NOMO-1 (cell line): ENCODE measurements around the gene MCM5.

Experiments used
- DNase-seq, 2 experiments: peaks; one replicate each; lab custom pipeline; 2025; ENCODE audit not compliant: unreplicated experiment in 2 of 2; lab: John Stamatoyannopoulos, UW

MCM5 gene

DNA sequence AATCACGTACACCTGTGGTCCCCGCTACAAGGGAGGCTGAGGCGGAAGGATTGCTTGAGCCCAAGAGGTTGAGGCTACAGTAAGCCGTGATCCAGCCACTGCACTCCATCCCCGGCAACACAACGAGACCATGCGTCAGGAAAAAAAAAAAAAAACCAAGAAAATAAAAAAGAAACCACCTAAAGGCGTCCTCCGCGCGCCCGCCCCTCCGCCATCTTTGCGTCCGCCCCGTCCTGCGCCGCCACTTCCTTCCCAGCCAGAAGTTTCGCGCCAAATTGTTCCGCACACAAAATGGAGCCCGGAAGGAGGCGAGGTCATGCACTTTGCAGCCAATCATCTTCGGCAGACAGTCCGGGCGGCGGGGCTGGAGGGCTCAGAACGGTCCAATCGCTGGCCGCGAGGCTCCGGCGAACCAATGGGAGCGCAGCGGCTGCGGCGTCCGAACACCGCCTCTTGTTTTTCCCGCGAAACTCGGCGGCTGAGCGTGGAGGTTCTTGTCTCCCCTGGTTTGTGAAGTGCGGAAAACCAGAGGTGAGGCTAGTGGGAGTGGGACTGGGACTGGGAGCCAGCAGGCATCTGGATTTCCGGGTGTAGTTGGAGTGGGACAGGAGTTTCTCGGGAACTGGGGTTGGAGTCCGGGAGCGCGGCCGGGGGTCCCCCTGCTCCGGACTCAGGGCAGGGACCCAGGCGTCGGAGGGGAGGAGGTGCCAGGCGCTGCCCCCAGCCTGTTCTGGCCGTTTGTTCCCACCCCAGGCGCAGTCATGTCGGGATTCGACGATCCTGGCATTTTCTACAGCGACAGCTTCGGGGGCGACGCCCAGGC is at the start of gene MCM5:
TSS of gene MCM5 (plus strand) at position 463 of the 823 bp plus-strand sequence. CDS start at position 762, 299 bp downstream.
- DNase-seq, result peak; percentile 97 to 98

DNA sequence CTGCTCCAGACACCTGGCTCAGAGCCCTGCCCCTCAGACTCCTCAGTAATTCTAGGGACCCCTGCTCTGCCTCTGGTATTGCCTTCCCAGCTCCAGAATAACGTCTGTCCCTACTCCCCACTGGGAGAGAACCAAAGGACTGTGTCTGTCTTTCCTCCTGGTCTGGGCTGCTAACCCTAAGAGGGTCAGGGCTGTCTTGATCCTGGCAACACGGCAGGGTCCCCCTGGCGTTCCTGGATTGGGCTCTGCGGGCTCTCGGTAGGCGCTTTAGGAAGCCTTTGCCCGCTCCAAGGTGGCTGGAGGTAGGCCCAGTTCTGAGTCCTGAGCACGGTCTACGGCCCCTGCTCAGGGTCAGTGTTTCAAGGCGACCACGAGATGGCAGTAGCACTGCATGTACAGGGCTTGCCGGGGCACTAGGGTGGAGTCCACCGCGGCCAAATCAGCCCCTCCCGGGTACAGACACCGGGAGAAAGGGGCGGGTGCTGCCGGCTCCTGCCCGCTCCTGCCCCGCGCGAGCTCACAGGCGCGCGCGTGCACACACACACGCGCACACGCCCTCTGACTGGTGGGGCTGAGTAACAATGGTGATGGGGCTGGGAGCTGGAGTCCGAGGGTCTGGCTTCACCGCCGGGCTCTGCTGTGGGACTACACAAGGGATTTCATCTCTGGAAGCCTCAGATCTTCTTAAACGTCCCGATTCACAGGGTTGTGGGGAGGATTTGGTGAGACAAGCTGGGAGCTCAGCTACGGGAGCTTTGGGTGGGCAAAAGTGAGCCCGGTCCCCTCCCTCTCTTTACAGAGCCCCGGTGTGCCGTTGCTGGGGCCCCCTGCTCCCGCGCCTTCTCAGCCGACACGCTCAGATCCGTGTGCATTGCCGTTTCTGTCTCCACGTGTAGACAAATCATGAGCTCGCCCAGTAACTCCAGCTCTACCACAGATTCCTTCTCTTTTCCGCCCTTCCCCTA is 49.1 kb upstream of the MCM5 start:
- peak; percentile 69 to 93 for DNase-seq

DNA sequence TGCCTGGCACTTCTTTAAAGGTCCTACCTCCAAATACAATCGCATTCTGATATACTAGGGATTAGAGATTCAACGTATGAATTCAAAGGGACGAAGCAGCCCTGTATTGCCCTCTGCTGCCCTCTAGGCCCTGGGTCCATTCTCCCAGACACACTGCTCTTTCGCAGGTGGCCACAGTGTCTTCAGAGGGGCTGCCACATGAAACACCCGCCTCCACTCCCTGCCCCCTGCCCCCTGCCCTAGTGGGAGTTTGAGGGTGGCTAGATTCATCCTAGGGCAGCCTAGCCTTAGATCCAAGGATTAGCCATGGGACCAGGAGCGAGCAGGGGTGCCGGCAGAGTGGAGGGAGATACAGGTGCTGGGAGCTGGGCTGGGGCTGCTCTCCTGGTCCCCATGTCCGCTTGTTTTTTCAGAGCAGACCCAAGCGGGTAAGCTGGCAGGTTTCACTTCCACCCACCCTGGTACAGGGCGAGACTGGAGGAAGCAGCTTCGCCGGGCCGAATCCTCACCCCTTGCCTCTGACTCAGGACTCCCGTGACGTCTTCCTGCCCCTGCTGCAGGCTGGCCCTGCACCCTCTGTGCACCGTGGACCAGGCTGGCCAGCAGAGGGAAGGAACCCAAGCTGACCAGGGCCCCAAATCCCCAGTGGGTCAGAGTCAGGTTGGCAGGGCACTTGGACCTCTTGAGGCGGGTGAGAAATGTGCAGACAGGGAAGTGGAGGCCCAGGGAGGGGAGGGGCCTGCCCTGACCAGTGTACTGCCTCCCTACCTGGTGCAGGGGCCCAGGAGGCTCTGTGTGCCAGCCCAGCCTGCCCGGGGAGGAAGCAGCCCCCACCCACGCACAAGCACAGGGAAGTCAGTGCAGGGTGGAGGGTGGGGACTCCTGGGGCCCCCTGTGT is 47.5 kb upstream of the MCM5 start:
- DNase-seq, result peak; percentile 85 to 89

DNA sequence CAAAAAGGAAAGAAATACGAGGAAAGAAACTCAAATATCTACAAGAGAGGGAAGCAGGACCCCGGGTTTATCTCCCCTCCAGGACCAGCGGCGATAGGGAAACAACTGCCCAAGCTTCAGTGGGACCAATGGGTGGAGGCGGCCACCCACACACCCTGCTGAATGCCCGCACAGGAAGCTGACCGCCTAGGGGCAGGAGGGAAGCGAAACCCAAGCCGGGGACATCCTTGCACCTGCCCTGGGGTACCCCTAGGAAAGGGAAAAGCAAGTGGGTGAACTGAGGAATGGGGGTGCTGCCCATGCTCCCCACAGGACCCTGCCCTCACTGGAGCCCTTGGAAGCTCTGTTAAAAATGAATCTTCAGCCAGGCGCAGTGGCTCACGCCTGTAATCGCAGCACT is 46.6 kb upstream of the MCM5 start:
- peak in 1 of 2 experiments; percentile 41 for DNase-seq

DNA sequence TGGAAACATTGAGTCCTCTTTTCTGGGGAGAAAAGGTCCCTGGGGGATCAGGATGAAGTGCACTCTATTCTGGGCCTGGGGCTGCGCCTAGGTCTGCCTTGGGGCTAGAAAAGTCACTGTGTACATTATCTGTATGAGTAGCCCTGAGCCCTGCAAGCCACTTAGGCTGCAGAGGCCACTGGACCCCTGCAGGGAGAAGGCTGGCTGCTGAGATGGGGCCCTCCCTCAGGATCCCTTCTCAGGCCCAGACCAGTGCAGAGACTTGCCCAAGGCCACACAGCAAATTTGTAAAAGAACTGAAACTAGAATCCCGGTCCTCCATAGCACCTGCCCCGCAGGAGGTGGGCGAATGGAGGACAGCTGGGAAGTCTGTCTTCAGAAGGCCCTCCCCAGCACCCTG is 45.9 kb upstream of the MCM5 start:
- no peak for DNase-seq

DNA sequence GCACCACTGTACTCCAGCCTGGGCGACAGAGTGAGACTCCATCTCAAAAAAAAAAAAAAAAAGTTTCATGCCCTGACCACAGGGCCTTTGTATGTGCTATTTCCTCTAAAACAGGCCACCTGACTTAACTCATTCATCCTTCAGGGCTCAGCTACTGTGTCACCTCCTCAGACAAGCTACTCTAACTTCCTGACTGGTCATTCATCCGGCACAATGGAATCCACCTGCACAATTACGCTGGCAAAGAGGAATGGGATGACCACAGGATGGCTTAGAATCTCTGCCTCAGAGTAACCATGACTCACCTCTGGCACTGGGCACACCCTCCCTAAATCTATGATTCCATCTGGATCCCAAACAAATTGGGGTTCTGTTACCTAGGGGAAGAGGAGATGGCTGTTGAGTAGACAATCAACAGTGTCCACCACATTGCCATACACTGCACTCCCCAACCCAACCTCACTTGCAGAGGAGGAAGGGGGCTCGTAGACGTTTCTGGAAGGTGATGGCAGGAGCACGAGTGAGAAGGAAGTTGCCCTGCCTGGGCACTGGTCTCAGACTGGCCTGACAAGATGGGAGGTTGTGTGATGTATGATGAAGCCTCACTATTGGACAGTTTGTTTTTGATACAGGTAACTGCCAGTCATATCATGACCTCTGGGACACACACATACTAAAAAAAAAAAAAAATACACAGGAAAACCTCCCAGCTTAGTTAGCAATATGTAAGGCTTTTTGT is 41.9 kb upstream of the MCM5 start:
- DNase-seq, result no peak

DNA sequence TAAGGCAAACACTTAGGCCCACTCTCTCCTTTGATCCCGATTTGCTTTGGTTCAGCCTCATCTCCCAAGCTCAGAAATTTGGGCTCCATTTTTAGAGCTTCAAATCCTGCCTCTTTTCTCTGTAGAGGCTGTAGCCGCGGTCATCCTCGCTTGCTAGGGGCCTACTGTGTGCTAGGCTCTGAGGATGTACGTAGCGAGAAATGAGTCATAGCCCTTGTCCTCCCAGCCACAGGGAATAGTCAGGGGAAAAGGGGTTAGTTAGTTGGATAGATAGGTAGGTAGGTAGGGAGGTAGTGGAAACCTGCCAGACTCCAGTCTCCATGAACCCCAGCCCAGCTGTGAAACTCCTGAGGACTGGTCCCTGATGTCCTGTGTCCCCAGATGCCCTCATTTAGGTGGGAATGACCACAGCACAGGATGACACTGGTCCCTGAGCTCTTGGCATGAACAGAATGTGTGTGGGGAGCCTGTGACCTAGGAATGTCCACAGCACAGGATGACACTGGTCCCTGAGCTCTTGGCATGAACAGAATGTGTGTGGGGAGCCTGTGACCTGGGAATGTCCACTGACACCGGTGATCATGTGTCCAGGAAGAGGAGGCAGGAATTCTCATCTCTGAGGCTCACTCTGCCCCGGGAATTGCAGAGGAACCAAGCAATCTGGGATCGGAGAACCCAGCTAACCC is 40.4 kb upstream of the MCM5 start:
- DNase-seq, result no peak

DNA sequence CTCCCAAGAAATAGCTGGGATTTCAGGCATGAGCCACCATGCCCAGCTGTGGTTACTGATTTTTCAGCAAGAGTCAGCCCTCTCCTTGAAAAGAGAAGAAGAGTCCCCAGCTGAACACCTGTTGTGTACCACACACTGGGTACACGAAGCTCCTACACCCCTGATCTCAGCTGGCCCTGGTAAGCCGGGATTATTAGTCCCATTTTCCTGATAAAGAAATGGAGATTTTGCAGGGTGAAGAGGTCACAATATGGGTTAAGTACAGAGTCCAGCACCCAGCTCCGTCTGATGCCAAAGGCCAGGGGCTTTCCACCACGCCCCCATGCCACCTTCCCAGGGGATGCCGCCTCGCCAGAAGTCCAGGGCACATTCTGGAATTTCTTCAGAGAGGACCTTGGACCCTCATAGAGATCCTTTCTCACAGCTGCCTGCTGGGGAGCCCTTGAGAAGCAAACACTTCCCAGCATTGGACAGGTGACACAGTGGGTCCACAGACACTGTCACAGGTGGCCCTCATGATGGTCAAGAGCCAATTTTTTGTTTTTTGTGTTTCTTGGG is 38.9 kb upstream of the MCM5 start:
- DNase-seq, result no peak

DNA sequence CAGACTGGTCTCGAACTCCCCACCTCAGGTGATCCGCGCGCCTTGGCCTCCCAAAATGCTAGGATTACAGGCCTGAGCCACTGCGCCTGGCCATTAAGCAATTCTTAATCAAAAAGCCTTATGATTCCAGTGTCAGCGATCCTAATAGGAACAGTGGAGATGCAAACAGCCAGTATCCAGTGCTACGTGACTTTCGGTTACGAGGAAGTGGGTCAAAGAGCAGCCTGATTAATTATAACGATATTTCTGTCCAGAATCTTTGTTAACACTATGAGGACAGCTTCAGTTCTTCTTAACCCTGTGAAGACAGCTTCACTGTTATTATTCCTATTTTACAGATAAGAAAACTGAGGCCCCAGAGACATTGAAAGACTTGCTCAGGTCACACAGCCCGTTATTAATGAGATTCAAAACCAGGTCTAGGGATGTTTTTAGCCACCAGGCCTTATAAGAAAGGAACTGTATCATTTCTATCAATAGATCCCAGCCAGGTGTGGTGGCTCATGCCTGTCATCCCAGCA is 36.3 kb upstream of the MCM5 start:
- DNase-seq, result no peak

DNA sequence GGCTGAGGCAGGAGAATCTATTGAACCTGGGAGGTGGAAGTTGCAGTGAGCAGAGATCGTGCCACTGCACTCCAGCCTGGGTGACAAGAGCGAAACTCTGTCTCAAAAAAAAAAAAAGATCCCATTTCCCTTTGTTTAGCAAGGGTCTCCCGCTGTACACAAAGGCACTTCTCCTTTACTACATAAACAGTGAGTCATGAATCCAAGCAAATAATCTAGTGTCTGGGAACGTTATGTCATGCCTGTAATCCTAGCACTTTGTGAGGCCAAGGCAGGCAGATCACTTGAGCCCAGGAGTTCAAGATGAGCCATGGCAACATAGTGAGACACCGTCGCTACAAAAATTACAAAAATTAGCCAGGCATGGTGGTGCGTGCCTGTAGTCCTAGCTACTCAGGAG is 35.7 kb upstream of the MCM5 start:
- peak in 1 of 2 experiments; percentile 35 for DNase-seq

DNA sequence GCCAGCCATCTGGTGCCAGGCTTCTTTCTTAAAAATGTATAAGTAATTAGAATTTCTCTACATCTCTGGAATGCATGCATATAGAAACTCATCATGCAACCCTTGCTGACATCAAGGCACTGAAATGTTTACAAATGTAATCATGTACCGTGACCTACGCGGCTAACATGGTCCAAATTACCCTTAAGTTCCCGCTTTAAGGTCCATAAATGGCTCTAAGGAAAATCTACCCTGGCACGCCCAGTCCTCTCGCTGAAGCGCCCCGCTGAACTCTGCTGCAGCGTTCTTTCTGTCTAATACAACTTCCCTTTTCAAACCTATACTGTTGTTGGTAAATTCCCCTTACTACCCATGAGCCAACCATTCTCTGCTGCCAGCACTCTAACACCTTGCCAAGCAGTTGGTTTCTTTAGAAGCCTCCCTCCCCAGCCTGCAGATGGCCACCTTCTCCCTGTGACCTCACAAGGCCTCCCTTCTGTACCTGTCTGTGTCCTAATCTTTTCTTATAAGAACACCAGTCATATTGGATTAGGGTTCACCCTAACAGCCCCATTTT is 32.5 kb upstream of the MCM5 start:
- peak; percentile 47 to 79 for DNase-seq

DNA sequence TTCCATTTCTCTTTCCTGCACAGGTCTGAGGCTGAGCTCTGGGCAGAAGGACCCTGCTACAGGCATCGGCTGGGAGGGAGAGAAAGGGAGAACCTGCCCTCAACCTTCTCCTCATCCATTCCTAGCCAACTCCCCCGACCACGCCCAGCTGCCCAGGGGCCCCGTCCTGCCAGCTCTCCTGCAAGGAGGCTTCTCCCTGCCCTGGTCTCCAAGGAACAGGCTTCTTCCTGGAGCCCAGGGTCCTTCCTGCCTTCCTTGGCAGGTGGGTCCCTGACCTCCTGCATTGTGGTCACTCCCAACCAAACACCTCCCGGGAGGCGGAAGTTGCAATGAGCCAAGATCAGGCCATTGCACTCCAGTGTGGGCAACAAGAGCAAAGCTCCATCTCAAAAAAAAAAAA is 31.6 kb upstream of the MCM5 start:
- DNase-seq, result no peak

DNA sequence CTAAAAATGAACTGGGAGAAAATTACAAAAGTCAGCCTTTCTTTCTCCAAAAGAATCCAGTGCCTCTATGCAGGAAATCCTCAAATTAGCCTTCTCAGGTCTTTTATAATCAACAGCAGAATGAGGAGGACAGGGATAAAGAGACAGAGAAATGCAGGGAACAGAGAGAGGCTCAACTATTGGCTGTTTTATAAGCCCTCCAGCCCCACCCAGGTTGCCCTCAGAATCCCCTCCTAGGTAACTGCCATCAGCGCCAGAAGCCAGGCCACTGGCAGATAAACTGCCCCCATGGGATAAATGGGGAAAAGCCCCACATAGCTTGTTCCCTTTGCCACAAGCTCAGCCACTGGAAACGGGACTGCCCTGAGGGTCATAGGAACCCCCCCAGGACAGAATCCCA is 29.9 kb upstream of the MCM5 start:
- DNase-seq, result no peak

DNA sequence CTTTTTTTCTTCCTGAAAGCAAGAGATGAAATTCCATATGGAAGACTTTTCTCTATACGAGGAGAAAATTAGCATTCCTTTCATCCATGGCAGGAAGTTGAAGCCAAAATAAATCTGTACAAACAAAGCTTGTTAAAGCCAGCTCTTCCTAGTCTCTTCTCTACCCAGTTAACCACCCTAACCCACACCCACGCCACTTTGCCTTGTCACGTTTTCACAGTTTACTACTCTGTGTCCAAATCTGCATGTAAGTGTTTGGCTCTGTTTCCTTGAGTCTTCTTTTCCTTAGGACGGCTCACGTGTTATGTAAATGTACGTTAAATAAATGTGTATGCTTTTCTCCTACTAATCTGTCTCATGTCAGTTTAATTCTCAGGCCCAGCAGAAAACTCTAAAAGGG is 26.2 kb upstream of the MCM5 start:
- DNase-seq, result no peak

DNA sequence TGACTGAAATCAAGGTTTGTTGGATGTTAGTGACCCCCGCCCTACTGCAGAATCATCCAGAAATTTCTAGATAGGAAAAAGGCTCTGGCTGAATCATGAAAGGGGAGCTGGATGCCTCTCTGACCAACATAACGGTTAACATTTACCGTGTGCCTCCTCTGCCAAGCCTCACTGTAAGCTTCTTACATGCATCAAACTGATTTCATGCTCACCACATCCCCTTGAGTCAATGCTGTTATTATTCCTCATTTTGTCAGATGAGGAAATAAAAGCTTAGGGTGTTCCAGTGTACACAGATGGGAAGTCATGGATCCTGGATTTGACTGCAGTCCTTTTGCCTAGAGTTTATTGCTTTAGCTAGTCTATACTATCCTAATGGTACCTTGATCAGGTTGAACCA is 24.9 kb upstream of the MCM5 start:
- peak in 1 of 2 experiments; percentile 17 for DNase-seq

DNA sequence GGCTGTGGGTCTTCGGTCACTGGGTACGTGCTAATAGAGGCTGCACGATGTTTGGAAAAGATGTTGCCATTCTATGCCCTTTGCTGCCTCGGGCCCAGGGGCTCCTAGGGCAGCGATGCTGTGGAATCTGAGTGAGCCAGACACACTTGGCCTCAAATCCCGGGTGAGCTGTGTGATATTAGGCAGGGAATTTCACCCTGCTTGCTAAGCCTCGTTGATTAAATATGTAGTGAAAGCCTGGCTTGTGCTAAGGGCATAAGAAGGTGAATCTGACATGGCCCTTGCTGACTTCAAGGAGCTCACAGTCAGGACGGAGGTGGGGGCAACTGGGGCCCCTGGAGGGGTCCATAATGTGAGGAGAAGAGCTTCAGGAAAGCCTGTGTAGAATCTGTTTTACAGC is 24.4 kb upstream of the MCM5 start:
- DNase-seq, result no peak

DNA sequence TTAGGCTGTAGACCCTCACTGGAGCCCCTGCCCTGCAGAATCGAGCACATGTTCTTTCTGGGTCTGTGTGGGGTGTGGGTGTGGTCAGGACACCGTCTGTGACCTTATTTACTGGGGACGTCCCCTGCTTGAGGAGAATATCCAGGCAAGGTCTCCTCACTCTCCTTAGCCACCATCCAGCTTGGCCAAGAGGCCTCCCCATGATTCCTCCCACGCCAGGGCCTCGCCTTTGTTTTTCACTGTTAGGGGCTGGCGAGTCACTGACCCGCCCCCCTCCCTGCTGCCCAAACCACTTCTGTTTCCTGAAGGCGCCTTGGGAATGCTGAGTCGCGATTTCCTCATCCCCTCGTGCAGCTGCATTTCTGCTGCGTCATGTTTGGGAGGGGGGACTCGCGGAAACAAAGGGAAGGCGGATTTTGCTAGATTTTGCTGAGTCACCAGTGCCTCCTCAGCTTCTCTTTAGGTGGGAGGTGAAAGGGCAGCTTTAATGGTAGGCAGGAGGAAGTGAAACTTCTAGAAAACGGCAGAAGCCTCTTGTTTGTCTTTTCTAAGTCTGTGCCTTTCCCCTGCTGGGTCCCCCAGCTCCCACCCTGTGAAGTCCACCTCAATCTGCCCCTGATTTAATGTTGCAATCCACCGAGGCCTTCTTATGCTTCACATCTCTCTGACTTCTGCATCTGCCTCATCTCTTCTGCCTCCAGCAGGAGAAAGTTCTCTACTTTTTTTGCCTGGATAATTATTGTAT is 23.0 kb upstream of the MCM5 start:
- peak; percentile 97 to 99 for DNase-seq

DNA sequence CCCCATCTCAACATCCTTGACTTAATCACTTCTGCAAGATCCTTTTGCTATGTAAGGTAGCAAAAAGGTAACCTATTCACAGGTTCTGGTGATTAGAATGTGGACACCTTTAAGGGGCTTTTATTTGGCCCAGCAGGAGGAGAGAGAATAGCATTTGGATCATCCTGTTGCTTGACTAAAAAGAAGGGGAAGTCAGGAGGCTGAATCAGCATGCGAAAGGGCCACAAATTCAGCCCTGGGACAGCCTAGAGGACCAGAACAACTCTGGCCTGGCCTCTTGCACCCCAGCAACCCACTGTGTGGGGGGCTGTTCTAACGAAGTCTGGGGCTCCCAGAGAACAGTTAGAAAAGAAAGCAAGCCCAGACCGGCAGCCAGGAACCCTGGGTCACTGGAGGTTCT is 22.2 kb upstream of the MCM5 start:
- peak in 1 of 2 experiments; percentile 23 for DNase-seq
